ENCODE measurements around the gene SLC9C2. TPM values are rescaled to one million over a fixed set of nuclear protein-coding genes. Genes with fewer than 3 reads are reported as not detected.
"Not testable (repeated sequence)": the region's sequence is repeated elsewhere in the genome, so short reads cannot be mapped to it uniquely, and the experiment has no call there.

The SLC9C2 gene
- total RNA-seq, 1 donor from 2014 or later: 1.2 TPM

- H3K27ac Mint-ChIP-seq: peak overlapping the region; percentile 78
- H3K4me1 Mint-ChIP-seq: peaks cover 33% of the 10 kb centered on the region
- TF ChIP-seq, protein P1, sequence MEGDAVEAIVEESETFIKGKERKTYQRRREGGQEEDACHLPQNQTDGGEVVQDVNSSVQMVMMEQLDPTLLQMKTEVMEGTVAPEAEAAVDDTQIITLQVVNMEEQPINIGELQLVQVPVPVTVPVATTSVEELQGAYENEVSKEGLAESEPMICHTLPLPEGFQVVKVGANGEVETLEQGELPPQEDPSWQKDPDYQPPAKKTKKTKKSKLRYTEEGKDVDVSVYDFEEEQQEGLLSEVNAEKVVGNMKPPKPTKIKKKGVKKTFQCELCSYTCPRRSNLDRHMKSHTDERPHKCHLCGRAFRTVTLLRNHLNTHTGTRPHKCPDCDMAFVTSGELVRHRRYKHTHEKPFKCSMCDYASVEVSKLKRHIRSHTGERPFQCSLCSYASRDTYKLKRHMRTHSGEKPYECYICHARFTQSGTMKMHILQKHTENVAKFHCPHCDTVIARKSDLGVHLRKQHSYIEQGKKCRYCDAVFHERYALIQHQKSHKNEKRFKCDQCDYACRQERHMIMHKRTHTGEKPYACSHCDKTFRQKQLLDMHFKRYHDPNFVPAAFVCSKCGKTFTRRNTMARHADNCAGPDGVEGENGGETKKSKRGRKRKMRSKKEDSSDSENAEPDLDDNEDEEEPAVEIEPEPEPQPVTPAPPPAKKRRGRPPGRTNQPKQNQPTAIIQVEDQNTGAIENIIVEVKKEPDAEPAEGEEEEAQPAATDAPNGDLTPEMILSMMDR (IDR thresholded peaks at IDR 0.05; ENCODE audit: unreplicated experiment): no peak
- peaks cover 24% of the 10 kb centered on the region for H3K9me3 Mint-ChIP-seq
- no peaks in the 10 kb centered on the region for H3K27me3 Mint-ChIP-seq (ENCODE audit: low read depth)
- H3K36me3 Mint-ChIP-seq: peaks cover 18% of the 10 kb centered on the region
- H3K4me3 Mint-ChIP-seq: peak overlapping the region; percentile 34
- DNase-seq (ENCODE audit: low spot score in 2 of 2, unreplicated experiment in 2 of 2): no peak
These were observed 129.3 kb downstream of the SLC9C2 start for GRCh38 chr1:173473599-173474011.

DNA sequence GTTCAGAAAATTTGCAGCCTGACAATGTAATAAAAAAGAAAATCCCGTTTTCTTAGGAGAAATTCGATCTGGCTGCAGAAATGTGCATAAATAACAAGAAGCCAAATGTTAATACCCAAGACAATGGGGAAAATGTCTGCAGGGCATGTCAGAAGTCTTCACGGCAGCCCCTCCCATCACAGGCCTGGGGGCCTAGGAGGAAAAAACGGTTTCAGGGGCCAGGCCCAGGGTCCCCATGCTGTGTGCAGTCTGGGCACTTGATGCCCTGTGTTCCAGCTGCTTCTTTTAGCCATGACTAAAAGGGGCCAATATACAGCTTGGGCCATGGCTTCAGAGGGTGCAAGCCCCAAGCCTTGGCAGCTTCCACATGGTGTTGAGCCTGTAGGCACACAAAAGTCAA is 132.3 kb downstream of the SLC9C2 start:
- H3K9me3 Mint-ChIP-seq: peaks cover 48% of the 10 kb centered on the region
- no peak overlapping the region for H3K27ac Mint-ChIP-seq
- peaks cover 23% of the 10 kb centered on the region for H3K4me1 Mint-ChIP-seq
- DNase-seq (ENCODE audit: low spot score in 2 of 2, unreplicated experiment in 2 of 2): no peak
- H3K4me3 Mint-ChIP-seq: no peak overlapping the region
- H3K36me3 Mint-ChIP-seq: peaks cover 30% of the 10 kb centered on the region
- H3K27me3 Mint-ChIP-seq (ENCODE audit: low read depth): no peaks in the 10 kb centered on the region
- TF ChIP-seq, protein P1 (IDR thresholded peaks at IDR 0.05; ENCODE audit: unreplicated experiment): no peak

DNA sequence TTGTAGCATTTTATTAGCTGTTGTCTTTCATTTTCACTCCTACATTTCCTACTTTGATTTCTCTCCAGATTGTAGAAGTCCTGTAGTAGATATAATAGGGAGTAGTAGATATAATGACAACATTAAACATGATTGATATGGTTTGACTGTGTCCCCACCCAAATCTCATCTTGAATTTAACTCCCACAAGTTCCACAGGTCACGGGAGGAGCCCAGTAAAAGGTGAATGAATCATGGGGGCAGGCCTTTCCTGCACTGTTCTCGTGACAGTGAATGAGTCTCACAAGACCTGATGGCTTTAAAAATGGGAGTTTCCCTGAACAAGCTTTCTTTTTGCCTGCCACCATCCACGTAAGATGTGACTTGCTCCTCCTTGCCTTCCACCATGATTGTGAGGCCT is 133.2 kb downstream of the SLC9C2 start:
- TF ChIP-seq, protein P1 (IDR thresholded peaks at IDR 0.05; ENCODE audit: unreplicated experiment): no peak
- H3K4me1 Mint-ChIP-seq: peaks cover 16% of the 10 kb centered on the region
- H3K27ac Mint-ChIP-seq: no peak overlapping the region
- H3K4me3 Mint-ChIP-seq: no peak overlapping the region
- no peak for DNase-seq (ENCODE audit: low spot score in 2 of 2, unreplicated experiment in 2 of 2)
- peaks cover 55% of the 10 kb centered on the region for H3K9me3 Mint-ChIP-seq
- H3K36me3 Mint-ChIP-seq: peaks cover 36% of the 10 kb centered on the region
- no peaks in the 10 kb centered on the region for H3K27me3 Mint-ChIP-seq (ENCODE audit: low read depth)

GRCh38 chr1:173467426-173467825 is 135.4 kb downstream of the SLC9C2 start:
- TF ChIP-seq, protein P1 (IDR thresholded peaks at IDR 0.05; ENCODE audit: unreplicated experiment): no peak
- no peaks in the 10 kb centered on the region for H3K27me3 Mint-ChIP-seq (ENCODE audit: low read depth)
- no peaks in the 10 kb centered on the region for H3K4me1 Mint-ChIP-seq
- DNase-seq (ENCODE audit: low spot score in 2 of 2, unreplicated experiment in 2 of 2): no peak
- no peak overlapping the region for H3K27ac Mint-ChIP-seq
- peaks cover 76% of the 10 kb centered on the region for H3K9me3 Mint-ChIP-seq
- no peak overlapping the region for H3K4me3 Mint-ChIP-seq
- peaks cover 54% of the 10 kb centered on the region for H3K36me3 Mint-ChIP-seq

- Mint-ChIP-seq H3K9me3 (peaks cover 64% of the 10 kb centered on the region), H3K36me3 (peaks cover 50% of the 10 kb centered on the region)
- H3K4me3 Mint-ChIP-seq; H3K27ac Mint-ChIP-seq; H3K27me3 Mint-ChIP-seq (ENCODE audit: low read depth); H3K4me1 Mint-ChIP-seq; DNase-seq (ENCODE audit: low spot score in 2 of 2, unreplicated experiment in 2 of 2): not testable (repeated sequence)
These were observed 138.7 kb downstream of the SLC9C2 start for GRCh38 chr1:173464185-173464584.

DNA sequence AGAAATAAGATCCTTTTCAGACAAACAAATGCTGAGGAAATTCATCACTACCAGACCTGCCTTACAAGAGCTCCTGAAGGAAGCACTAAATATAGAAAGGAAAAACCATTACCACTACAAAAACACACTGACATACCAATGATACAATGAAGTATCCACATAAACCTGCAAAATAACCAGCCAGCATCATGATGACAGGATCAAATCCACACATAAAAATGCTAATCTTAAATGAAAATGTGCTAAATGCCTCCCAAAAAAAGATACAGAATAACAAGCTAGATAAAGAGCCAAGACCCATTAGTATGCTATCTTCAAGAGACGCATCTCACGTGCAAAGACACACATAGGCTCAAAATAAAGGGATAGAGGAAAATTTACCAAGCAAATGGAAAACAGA is 140.2 kb downstream of the SLC9C2 start:
- H3K27me3 Mint-ChIP-seq (ENCODE audit: low read depth); H3K4me1 Mint-ChIP-seq; H3K4me3 Mint-ChIP-seq; H3K27ac Mint-ChIP-seq; DNase-seq (ENCODE audit: low spot score in 2 of 2, unreplicated experiment in 2 of 2): not testable (repeated sequence)
- Mint-ChIP-seq H3K36me3 (peaks cover 50% of the 10 kb centered on the region), H3K9me3 (peaks cover 55% of the 10 kb centered on the region)

GRCh38 chr1:173459885-173460284 is 143.0 kb downstream of the SLC9C2 start:
- Mint-ChIP-seq H3K36me3 (peaks cover 35% of the 10 kb centered on the region), H3K4me3 (no peak overlapping the region), H3K4me1 (no peaks in the 10 kb centered on the region), H3K27ac (no peak overlapping the region), H3K27me3 (ENCODE audit: low read depth) (no peaks in the 10 kb centered on the region), H3K9me3 (peaks cover 31% of the 10 kb centered on the region)
- DNase-seq (ENCODE audit: low spot score in 2 of 2, unreplicated experiment in 2 of 2): no peak
- TF ChIP-seq, protein P1 (IDR thresholded peaks at IDR 0.05; ENCODE audit: unreplicated experiment): no peak

All from mesothelial cell of epicardium (in vitro differentiated cells).